ENCODE measurements around the gene SUCO. TPM values are rescaled to one million over a fixed set of nuclear protein-coding genes. Genes with fewer than 3 reads are reported as not detected.

SUCO gene
- total and polyA plus RNA-seq, 2 of the 8 experiments (the other 6 are each of a cell fraction or from before 2014, with no cell fraction given), result 8.3 to 35.8 TPM

- TF ChIP-seq USF2 (IDR thresholded peaks at IDR 0.05; ENCODE audit: low read length) (no peak), POLR2A (IDR thresholded peaks at IDR 0.05; ENCODE audit: control extremely low read depth in 1 of 2, low read depth in 2 of 2, low read length in 2 of 2) (no peak), ASH2L (IDR thresholded peaks at IDR 0.05; ENCODE audit: low read length) (no peak), CREB1 (IDR thresholded peaks at IDR 0.05) (no peak), POU5F1 (IDR thresholded peaks at IDR 0.05; ENCODE audit: low read depth, low read length) (no peak), CEBPB (IDR thresholded peaks at IDR 0.05; ENCODE audit: low read depth, low read length) (no peak)
Observed at GRCh38 chr1:172487550-172487949, 45.4 kb upstream of the SUCO start (continued).
